GM19099 (cell line): ENCODE results near the gene MAP4K4.

Experiments
- POLR2A ChIP-seq: IDR thresholded peaks from 3 replicates; pipeline ENCODE4 v1.6.1; 2011; ENCODE audit warnings: low read depth; ENCODE audit not compliant: insufficient read length; ENCODE audit errors: extremely low read depth

MAP4K4 gene

GRCh38 chr2:101778102-101778501, 80.6 kb downstream of the MAP4K4 start:
- no peak for TF ChIP-seq POLR2A

DNA sequence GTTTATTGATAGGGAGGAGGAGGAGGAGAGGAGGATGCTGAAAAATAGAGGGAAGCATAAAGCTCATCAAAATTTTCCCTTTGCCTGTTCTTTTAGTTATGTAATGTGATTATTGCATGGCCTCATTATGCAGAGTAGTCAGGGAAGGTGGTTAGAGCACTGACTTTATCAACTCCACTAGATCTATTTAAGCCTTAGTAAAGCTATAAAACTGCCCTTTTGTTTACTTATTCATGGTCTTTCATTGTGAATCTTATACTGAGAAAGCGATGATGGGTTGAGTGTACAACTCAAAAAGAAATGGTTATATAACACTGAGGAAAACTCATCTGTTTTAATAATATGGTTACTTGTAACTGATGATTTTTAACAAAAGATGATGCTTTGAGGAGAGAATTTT, 81.7 kb downstream of the MAP4K4 start:
- no peak for TF ChIP-seq POLR2A

DNA sequence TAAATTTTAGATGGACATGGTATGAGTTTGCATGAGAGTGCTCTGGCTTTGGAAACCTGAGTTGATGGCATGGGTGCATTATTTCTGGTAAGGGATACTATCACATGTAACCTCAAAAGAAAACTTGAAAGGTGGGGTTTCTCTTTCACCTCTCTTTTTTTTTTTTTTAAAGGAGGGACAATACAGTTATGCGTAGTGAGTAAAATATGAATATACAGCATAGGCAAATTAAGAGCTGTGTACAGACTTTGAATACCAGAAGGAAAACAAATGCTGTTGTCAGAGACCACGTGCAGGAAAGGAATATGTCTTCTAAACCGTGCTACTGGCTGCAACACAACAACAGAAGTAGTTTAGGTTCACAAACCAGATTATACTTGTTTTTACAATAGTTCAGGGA, 82.1 kb downstream of the MAP4K4 start:
- TF ChIP-seq POLR2A = no peak

DNA sequence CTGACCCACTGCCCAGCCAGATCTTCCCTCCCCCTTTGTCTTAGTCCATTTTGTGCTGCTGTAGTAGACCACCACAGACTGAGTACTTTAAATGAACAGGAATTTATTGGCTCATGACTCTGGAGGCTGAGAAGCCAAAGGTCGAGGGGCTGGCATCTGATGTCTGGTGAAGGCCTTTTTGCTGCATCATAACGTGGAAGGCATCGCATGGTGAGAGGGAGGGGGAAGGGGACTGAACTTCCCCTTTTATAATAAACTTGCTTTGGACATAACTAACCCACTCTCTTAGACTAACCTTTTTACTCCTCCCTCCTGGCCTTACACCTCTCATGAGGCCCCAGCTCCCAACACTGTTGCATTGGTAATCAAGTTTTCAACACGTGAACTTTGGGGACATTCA, 83.8 kb downstream of the MAP4K4 start:
- no peak for TF ChIP-seq POLR2A

- no peak for TF ChIP-seq POLR2A
These were observed 84.4 kb downstream of the MAP4K4 start for GRCh38 chr2:101781791-101782426.

DNA sequence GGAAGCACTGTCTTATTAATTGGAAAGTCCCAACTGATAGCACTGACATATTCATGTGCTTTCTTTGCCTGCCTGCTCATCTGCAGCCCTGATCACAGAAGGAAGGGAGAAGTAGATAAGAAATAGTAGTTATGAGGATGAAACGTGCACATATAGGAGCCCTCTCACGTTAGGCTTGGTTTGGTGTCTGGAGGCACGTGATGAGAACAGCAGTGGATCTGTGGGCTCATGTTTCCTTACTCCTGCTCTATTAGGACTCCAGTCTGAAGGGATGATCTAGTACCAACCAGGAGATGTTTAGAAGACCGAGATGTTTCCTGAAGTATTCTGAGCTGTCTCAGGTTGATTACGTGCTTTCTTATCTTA, 84.9 kb downstream of the MAP4K4 start:
- TF ChIP-seq POLR2A = no peak

GRCh38 chr2:101787097-101787496, 89.6 kb downstream of the MAP4K4 start:
- no peak for TF ChIP-seq POLR2A

- TF ChIP-seq POLR2A = no peak
These were observed 91.1 kb downstream of the MAP4K4 start for GRCh38 chr2:101788565-101788964.

DNA sequence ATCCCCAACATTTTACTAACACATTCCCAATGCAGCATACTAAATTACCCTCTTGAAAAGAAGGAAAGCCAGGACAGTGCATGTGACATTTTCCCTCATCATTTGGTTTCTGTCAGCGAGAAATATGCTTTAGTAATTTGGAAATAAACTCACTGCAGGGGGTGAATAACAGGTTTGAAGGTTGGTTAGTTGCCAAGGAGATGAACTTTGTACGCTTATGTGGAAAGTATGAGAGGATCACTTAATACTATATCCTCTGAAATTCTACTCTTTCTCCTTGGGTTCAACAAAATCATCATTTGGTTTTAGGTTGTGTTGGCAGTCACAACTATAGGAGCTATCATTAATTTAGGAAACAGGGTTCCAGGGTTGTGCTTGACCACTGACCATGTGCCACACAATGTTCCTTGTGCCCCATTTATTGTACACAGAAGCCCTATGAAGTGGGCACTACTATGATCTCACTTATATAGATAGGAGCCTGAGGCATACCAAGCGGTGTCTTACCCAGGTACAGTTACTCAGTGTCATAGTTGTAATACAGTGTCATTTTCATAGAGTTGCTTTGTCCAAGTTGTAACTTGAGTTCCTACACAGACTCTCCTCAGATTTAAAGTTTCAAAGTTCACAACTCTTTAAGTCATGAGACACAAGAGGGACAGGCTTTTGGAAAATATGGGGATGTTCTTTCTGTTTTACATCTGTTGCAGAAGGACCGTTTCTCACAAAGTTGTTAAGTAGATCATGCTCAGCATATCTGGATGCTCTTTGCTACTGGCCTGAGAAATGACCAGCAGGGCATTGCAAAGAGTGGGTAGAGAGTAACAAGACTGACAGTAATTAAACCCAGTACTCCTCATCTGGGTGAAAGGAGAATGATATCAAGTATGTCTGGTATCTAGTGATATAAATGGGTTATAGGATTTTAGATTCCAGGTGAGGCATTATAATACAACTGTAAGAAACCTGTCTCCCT, 91.8 kb downstream of the MAP4K4 start:
- TF ChIP-seq POLR2A = no peak

DNA sequence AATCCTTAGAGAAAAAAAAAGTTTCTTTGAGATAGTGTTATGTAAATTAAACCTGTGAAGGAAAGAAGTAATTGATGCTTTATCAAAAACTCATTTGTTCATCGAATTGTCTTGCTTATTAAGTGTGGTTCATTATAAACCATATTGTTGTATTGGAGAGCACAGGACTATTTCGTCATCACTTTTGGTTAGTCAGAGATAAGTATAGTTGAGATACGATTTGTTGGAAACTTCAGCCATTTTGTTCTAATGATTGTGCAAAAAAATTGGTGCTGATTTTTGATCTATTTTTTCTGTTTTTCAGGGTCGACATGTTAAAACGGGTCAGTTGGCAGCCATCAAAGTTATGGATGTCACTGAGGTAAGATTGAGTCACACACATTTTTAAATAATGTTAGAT, 92.9 kb downstream of the MAP4K4 start:
- TF ChIP-seq POLR2A = no peak

DNA sequence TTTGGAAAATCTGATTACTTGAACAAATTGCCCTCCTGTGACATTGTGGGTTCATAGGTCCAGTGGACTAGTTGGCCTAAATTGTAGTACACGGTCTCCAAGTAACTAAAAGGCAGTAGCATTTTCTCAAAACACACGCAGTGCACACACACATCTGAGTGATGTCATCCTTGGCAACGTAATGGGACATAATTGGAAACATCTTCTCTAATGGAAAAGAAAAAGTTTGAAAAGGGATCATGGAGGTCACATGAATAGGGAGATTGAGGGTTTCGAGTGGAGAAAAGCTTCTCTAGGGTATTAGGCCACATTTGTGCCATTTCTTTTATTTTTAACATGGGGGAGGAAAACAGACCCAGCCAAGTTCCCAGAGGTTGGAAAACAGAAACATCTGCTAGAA, 93.3 kb downstream of the MAP4K4 start:
- no peak for TF ChIP-seq POLR2A

- no peak for TF ChIP-seq POLR2A
These were observed 94.7 kb downstream of the MAP4K4 start for GRCh38 chr2:101792208-101792607.

DNA sequence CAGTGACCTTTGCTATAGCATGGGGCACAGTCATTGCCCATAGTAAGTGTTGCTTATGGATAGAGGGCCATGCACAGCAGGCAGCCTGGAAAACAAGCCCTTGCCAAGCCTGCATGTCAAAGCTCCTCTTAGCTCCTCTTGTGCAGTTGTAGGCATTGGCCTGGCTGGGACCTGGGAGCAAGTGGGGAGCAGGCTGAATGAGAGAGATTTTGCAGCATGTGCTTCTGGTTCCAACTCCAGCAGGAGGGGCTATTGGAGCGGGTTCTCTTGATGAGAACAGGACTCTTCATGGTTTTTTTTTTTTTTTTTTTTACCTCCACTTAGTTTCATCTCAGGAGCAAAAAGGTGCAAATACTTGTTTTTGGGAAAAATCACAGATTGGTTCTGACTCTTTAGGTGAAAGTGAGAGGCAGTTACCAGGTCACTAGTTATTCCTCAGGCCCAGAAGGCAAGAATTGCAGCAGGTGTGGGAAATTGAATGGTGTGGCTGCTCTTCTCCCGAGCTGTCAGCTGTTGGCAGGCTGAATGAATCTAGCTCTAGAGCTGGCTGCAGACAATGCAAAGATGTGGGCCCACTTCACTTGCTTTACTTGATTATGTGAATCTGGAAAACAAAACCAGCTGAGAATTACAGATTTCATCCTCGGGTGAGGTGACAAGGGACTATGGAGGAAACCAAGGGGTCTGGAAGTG, 95.9 kb downstream of the MAP4K4 start:
- no peak for TF ChIP-seq POLR2A

DNA sequence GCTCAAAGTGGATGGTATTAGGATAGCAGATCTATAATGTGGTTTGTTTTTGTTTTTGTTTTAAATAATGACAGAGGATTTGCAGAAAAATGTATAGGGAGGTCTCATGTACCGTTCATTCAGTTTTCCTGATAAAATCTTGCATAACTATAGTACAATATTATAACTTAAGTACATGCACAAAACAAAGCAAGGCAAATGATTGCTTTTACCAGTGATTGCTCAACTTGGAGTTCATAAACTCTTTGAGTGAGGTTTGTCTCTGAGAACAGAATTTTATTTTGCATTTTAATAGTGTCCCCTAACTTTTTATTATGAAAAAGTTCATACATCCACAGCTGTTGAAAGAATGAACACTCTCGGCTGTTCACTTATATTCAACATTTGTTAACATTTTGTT, 96.6 kb downstream of the MAP4K4 start:
- no peak for TF ChIP-seq POLR2A

GRCh38 chr2:101795033-101795432, 97.5 kb downstream of the MAP4K4 start:
- no peak for TF ChIP-seq POLR2A
